GM13976 (cell line): ENCODE data around the gene KIF20A.
"Not testable (repeated sequence)": the region's sequence is repeated elsewhere in the genome, so short reads cannot be mapped to it uniquely, and the experiment has no call there.

Source experiments
- DNase-seq: peaks from one replicate; pipeline ENCODE4 v3.0.0; 2012; ENCODE audit warnings: low spot score
- CTCF ChIP-seq: IDR thresholded peaks from 2 replicates; pipeline ENCODE4 v1.5.1; 2012; ENCODE audit warnings: borderline replicate concordance, mild to moderate bottlenecking; ENCODE audit not compliant: insufficient read depth; ENCODE audit errors: extremely low read depth, missing control alignments, control extremely low read depth
- in situ Hi-C: fragments of 300-500 bp; cut with MboI; formaldehyde crosslinking; loops from one replicate; pipeline ENCODE4 v1.12.0; 2022; ENCODE audit warnings: low sequenced_read_pairs, mixed read lengths, inconsistent platforms; ENCODE audit not compliant: unreplicated experiment

The KIF20A gene

GRCh38 chr5:138182808-138183207 lies 3.9 kb downstream of the KIF20A start:
- in situ Hi-C loops, result loop anchor here (25.0 kb wide), 1 partner anchor 229 kb away; no protein-coding TSS in a partner anchor
- no peak for DNase-seq
- no peak for TF ChIP-seq CTCF

- TF ChIP-seq CTCF, result no peak
- DNase-seq, result peak; percentile 9
- in situ Hi-C loops, result loop anchor here (25.0 kb wide), 1 partner anchor 226 kb away; no protein-coding TSS in a partner anchor
Observed at GRCh38 chr5:138186002-138186447, 7.1 kb downstream of the KIF20A start.

- no peak for DNase-seq
- in situ Hi-C loops, result loop anchor here (25.0 kb wide), 1 partner anchor 224 kb away; no protein-coding TSS in a partner anchor
- TF ChIP-seq CTCF, result no peak
Observed at GRCh38 chr5:138188626-138189025, 9.7 kb downstream of the KIF20A start.

- in situ Hi-C loops, result loop anchor here (25.0 kb wide), 1 partner anchor 219 kb away; no protein-coding TSS in a partner anchor
- DNase-seq, result no peak
- no peak for TF ChIP-seq CTCF
Observed at GRCh38 chr5:138192826-138193225, 13.9 kb downstream of the KIF20A start.

- in situ Hi-C loops, result loop anchor here (25.0 kb wide), 1 partner anchor 218 kb away; no protein-coding TSS in a partner anchor
- not testable (repeated sequence) for DNase-seq
Observed at GRCh38 chr5:138193859-138194258, 14.9 kb downstream of the KIF20A start.

GRCh38 chr5:138210985-138211384 lies 32.1 kb downstream of the KIF20A start:
- DNase-seq, result no peak
- no peak for TF ChIP-seq CTCF
- in situ Hi-C loops, result no loop called here

GRCh38 chr5:138212828-138213160 lies 33.9 kb downstream of the KIF20A start:
- DNase-seq, result peak; percentile 37
- TF ChIP-seq CTCF, result no peak

More at GRCh38 chr5:138212828-138213160, 33.9 kb downstream of the KIF20A start:
- in situ Hi-C loops, result no loop called here
